NCI-H2029 (cell line): ENCODE measurements around the gene COBLL1.

ENCODE experiments used
- DNase-seq: peaks from one replicate; lab custom pipeline; 2025; lab: John Stamatoyannopoulos, UW

Gene COBLL1

GRCh38 chr2:164757934-164758695 lies 83.5 kb downstream of the COBLL1 start:
- no peak for DNase-seq

- no peak for DNase-seq
These were observed 84.8 kb downstream of the COBLL1 start for GRCh38 chr2:164756773-164757172.

- DNase-seq = no peak
These were observed 85.7 kb downstream of the COBLL1 start for GRCh38 chr2:164755952-164756351.

GRCh38 chr2:164754157-164755093 lies 87.2 kb downstream of the COBLL1 start:
- no peak for DNase-seq

GRCh38 chr2:164752956-164753355 lies 88.7 kb downstream of the COBLL1 start:
- DNase-seq = no peak

- DNase-seq = no peak
These were observed 93.7 kb downstream of the COBLL1 start for GRCh38 chr2:164747783-164748433.

GRCh38 chr2:164747140-164747539 lies 94.5 kb downstream of the COBLL1 start:
- no peak for DNase-seq

- no peak for DNase-seq
These were observed 94.9 kb downstream of the COBLL1 start for GRCh38 chr2:164746713-164747112.

- no peak for DNase-seq
These were observed 96.4 kb downstream of the COBLL1 start for GRCh38 chr2:164745012-164745797.

- no peak for DNase-seq
These were observed 98.8 kb downstream of the COBLL1 start for GRCh38 chr2:164742738-164743317.

GRCh38 chr2:164739966-164740365 lies 101.7 kb downstream of the COBLL1 start:
- DNase-seq = no peak

GRCh38 chr2:164737612-164738081 lies 104.0 kb downstream of the COBLL1 start:
- peak; percentile 58 for DNase-seq

- no peak for DNase-seq
These were observed 106.2 kb downstream of the COBLL1 start for GRCh38 chr2:164735309-164735919.

- DNase-seq = no peak
These were observed 107.4 kb downstream of the COBLL1 start for GRCh38 chr2:164734196-164734595.

GRCh38 chr2:164725542-164725941 lies 116.1 kb downstream of the COBLL1 start:
- DNase-seq = no peak

- DNase-seq = no peak
These were observed 118.8 kb downstream of the COBLL1 start for GRCh38 chr2:164722616-164723338.

GRCh38 chr2:164721430-164721829 lies 120.2 kb downstream of the COBLL1 start:
- no peak for DNase-seq

- DNase-seq = no peak
These were observed 121.4 kb downstream of the COBLL1 start for GRCh38 chr2:164719996-164720941.
